ENCODE data around the gene ADCY5.

- TF ChIP-seq POLR2AphosphoS5 (IDR thresholded peaks at IDR 0.05; ENCODE audit: low read depth, low read length) (no peak), SIN3A (IDR thresholded peaks at IDR 0.05; ENCODE audit: borderline replicate concordance, insufficient read depth, low read length) (no peak), TAF1 (IDR thresholded peaks at IDR 0.05; ENCODE audit: borderline replicate concordance, insufficient read depth, low read length) (no peak)
These were observed 65.5 kb downstream of the ADCY5 start for GRCh38 chr3:123383091-123384053.

All from PFSK-1 (cell line).